ENCODE results near the gene CHAD. TPM values are rescaled to one million over a fixed set of nuclear protein-coding genes. Genes with fewer than 3 reads are reported as not detected.

The CHAD gene, protein sequence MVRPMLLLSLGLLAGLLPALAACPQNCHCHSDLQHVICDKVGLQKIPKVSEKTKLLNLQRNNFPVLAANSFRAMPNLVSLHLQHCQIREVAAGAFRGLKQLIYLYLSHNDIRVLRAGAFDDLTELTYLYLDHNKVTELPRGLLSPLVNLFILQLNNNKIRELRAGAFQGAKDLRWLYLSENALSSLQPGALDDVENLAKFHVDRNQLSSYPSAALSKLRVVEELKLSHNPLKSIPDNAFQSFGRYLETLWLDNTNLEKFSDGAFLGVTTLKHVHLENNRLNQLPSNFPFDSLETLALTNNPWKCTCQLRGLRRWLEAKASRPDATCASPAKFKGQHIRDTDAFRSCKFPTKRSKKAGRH
- total RNA-seq, result 1 to 10 TPM; 3.2 to 8.2 (median 7.2) TPM

DNA sequence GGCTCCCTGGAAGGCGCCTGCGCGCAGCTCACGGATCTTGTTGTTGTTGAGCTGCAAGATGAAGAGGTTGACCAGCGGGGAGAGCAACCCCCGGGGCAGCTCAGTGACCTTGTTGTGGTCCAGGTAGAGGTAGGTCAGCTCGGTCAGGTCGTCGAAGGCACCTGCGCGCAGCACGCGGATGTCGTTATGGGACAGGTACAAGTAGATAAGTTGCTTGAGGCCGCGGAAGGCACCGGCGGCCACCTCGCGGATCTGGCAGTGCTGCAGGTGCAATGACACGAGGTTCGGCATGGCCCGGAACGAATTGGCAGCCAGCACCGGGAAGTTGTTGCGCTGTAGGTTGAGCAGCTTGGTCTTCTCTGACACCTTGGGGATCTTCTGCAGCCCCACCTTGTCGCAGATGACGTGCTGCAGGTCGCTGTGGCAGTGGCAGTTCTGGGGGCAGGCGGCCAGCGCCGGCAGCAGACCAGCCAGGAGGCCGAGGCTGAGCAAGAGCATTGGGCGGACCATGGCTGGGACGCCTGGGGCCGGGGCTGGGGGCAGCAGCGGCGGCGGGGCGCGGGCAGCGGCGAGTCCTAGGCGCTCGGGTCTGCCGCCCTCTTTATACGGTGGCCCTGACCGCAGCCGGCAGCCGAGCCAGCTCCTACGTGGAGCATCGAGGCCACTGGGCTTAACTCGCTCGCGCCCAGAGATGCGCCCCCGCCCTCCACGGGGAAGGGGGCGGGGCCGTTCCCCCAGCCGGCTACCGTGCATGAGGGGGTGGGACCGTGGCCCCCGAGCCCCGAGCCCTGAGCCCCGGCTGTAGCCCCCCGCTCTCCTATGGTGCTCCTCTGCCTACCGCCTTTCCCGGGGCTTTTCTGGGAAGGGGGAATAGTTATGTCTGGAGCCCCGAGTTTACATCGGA, at the start of gene CHAD:
Gene CHAD (minus strand): TSS at position 577 of the 904 bp plus-strand sequence. CDS start 67 bp downstream, at position 510.
- 32 to 42% methylated on average over 37 of the region's 71 CpGs for WGBS, 2 donors
- intact Hi-C loops (cut with DNase I; ENCODE audit: low total_unique reads), result no loop called here
- DNase-seq (ENCODE audit: low spot score in 2 of 2), result no peak
- H3K4me3 ChIP-seq (ENCODE audit: low read depth, poor library complexity, severe bottlenecking), result no peak within 1 kb of the TSS
- TF ChIP-seq POLR2A (IDR thresholded peaks at IDR 0.05), result no peak
- TF ChIP-seq, protein P1, sequence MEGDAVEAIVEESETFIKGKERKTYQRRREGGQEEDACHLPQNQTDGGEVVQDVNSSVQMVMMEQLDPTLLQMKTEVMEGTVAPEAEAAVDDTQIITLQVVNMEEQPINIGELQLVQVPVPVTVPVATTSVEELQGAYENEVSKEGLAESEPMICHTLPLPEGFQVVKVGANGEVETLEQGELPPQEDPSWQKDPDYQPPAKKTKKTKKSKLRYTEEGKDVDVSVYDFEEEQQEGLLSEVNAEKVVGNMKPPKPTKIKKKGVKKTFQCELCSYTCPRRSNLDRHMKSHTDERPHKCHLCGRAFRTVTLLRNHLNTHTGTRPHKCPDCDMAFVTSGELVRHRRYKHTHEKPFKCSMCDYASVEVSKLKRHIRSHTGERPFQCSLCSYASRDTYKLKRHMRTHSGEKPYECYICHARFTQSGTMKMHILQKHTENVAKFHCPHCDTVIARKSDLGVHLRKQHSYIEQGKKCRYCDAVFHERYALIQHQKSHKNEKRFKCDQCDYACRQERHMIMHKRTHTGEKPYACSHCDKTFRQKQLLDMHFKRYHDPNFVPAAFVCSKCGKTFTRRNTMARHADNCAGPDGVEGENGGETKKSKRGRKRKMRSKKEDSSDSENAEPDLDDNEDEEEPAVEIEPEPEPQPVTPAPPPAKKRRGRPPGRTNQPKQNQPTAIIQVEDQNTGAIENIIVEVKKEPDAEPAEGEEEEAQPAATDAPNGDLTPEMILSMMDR (IDR thresholded peaks at IDR 0.05), result no peak

DNA sequence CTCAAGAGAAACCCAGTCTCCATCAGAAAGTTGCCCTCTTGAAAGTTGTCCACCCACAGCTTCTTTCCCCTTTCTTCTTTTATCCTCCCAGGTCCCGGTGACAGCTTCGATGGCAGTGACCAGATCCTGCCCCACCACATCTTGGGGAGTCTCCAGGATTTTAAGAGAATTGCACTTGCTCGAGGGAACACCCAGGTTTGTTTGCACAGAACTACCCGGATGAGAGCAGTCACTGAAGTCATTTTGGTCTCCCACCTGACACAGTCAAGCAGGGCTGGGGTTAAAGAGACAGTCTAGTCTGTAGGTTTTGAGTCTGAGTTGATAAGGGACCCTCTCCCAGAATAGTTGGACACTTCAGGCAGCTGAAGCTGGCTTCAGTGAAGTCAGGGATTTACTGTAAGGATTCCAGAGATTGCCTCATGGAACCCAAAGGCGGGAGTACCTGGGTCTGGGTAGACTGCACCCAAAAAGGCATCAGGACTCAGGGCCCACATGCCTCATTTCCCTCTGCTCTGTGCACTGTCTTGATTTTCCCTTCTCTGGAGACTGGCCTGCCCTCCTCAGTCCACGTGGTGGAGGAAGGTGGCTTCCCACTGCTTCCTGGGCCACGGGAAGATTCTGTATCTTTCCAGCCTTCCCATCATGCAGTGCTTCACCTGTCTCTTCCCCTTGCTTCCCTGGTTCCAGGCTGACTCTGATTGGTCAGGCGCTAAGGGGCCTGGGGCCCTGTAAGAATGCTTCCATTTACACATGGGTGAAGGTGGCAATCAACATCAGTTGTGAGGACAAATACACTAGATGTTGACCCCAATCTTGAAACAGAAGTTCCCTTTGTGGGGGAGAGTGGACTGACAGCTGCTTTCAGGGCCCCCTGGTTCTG, 49.1 kb upstream of the CHAD start:
- TF ChIP-seq, protein P1 (IDR thresholded peaks at IDR 0.05), result no peak
- no peak for TF ChIP-seq POLR2A (IDR thresholded peaks at IDR 0.05)
- no peak overlapping the region for H3K4me3 ChIP-seq (ENCODE audit: low read depth, poor library complexity, severe bottlenecking)
- intact Hi-C loops (cut with DNase I; ENCODE audit: low total_unique reads), result no loop called here
- no peak for DNase-seq (ENCODE audit: low spot score in 2 of 2)
- 84 to 85% methylated on average over 8 of the region's 8 CpGs for WGBS, 2 donors

DNA sequence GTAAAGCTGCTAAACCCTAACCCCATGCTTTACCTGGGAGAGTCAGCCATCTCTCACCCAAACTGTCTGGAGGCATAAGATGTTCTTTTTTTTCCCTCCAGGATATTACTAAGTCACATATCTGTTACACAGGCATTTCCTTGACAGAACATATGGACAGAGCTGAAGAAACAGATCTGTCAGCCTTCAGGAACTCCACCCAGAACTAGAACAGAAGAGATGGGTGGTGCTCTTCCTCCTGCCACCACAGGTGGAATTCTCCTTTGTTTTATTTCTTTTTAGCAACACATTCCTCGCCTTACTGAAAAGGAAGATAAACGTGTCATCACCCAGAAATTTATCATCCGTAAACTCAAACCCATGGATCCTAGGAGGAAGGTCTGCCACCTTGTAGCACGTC, 48.3 kb upstream of the CHAD start:
- TF ChIP-seq POLR2A (IDR thresholded peaks at IDR 0.05), result no peak
- TF ChIP-seq, protein P1 (IDR thresholded peaks at IDR 0.05), result no peak
- intact Hi-C loops (cut with DNase I; ENCODE audit: low total_unique reads), result no loop called here
- H3K4me3 ChIP-seq (ENCODE audit: low read depth, poor library complexity, severe bottlenecking), result no peak overlapping the region
- DNase-seq (ENCODE audit: low spot score in 2 of 2), result no peak
- 73 to 89% methylated on average over 4 of the region's 4 CpGs for WGBS, 2 donors

DNA sequence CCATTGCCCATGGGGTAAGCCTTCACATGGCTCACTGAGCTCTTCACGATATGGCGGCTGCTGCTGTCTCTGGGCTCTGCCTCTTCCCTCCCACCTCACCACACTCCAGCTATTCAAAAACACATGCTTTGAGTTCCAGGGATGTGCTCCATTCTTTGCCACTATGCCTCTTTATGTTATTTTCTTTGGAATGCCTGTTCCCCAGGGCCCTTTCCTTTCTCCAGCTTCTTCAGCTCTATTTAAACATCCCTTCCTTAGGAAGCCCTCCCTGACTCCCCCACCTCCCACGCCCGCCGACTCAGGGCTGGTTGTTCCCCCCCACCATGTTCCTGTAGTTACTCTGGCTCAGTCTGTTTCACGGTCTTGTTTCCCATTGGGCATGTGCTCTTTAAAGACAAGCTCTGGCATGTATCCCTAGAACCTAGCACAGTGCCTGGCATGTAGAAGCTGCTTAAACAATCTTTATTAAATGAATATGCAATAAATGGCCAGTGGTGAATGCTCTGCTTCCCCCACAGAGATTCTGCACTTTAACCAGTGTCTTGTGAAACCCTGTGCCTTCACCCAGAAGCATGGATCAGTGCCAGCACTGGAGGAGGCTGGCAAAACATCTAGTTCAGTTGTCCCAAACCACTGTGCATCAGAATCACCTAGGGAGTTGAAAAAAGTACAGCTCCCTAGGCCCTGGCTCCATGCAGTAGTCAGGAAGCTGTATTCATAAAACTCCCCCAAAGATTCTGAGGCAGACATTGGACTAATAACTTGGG, 46.4 kb upstream of the CHAD start:
- no peak for DNase-seq (ENCODE audit: low spot score in 2 of 2)
- TF ChIP-seq POLR2A (IDR thresholded peaks at IDR 0.05), result no peak
- TF ChIP-seq, protein P1 (IDR thresholded peaks at IDR 0.05), result no peak
- no peak overlapping the region for H3K4me3 ChIP-seq (ENCODE audit: low read depth, poor library complexity, severe bottlenecking)
- 56 to 60% methylated on average over 6 of the region's 6 CpGs for WGBS, 2 donors
- intact Hi-C loops (cut with DNase I; ENCODE audit: low total_unique reads), result no loop called here

DNA sequence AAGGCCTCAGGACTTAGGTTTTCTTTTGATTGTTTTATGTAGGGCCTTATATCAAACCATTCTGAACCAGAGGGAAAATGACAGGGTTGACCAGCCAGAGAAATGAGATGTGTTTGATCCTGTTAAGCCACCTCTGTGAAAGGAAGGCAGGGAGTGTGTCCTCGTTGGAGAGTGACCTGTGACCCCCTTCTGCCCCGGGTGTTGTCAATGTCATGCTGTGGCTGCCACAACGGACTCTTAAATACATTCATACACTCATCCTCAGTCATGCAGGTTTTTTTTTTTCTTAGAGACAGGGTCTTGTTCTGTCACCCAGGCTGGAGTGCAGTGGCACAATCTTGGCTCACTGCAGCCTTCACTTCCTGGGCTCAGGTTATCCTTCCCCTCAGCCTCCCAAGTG, 45.7 kb upstream of the CHAD start:
- DNase-seq (ENCODE audit: low spot score in 2 of 2), result no peak
- intact Hi-C loops (cut with DNase I; ENCODE audit: low total_unique reads), result no loop called here
- TF ChIP-seq POLR2A (IDR thresholded peaks at IDR 0.05), result no peak
- TF ChIP-seq, protein P1 (IDR thresholded peaks at IDR 0.05), result no peak
- WGBS, 2 donors, result 83 to 86% methylated on average over 3 of the region's 3 CpGs
- H3K4me3 ChIP-seq (ENCODE audit: low read depth, poor library complexity, severe bottlenecking), result no peak overlapping the region

All from lower leg skin (tissue), 4 donors.